GM18517 (cell line): ENCODE data around the gene HMOX1.
"Not testable (repeated sequence)": the region's sequence is repeated elsewhere in the genome, so short reads cannot be mapped to it uniquely, and the experiment has no call there.

ENCODE experiments used
- ATAC-seq: cut with Tn5 transposase; IDR thresholded peaks from one replicate; pipeline ENCODE4 v1.9.1; 2021; ENCODE audit warnings: mild to moderate bottlenecking, moderate library complexity; ENCODE audit not compliant: unreplicated experiment

The HMOX1 gene

DNA sequence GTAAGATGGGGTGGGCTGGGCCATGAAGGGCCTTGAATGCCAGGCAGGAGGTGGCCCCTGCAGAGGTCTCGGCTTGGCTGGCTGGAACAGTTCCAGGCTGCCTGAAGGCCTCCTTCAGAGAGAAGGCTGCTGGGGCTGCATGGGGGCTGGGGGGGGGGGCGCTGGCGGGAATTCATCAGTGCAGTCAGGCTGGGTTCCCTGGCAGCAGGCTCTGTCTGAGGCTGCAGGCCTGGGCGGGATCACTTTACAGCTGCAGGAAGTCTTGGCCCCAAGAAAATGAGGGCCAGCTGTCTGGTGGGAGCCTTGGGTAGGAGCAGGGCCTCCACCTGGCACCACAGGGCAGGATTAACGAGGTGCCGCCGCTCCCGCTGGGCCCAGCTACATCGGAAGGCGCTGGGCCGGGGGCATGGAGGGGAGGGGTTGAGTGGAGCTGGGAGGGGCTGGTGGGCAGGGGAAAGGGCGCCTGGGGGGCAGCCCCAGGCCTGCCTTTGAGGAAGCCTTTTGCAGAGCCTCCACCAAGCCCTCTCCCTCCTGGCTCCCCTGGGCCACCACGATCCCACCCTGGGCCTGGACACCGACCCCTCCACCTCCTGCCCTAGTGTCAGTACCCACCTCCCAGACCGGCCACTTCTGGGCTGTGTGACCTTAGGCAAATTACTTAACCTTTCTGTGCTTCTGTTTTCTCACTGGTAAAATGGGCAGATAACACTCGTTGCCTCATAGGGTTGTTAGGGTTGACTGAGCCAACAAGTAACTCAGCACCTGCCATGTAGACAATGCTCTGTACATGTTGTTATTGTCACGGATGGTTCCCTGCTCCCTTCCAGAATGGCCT is 31.0 kb upstream of the HMOX1 start:
- no peak for ATAC-seq

DNA sequence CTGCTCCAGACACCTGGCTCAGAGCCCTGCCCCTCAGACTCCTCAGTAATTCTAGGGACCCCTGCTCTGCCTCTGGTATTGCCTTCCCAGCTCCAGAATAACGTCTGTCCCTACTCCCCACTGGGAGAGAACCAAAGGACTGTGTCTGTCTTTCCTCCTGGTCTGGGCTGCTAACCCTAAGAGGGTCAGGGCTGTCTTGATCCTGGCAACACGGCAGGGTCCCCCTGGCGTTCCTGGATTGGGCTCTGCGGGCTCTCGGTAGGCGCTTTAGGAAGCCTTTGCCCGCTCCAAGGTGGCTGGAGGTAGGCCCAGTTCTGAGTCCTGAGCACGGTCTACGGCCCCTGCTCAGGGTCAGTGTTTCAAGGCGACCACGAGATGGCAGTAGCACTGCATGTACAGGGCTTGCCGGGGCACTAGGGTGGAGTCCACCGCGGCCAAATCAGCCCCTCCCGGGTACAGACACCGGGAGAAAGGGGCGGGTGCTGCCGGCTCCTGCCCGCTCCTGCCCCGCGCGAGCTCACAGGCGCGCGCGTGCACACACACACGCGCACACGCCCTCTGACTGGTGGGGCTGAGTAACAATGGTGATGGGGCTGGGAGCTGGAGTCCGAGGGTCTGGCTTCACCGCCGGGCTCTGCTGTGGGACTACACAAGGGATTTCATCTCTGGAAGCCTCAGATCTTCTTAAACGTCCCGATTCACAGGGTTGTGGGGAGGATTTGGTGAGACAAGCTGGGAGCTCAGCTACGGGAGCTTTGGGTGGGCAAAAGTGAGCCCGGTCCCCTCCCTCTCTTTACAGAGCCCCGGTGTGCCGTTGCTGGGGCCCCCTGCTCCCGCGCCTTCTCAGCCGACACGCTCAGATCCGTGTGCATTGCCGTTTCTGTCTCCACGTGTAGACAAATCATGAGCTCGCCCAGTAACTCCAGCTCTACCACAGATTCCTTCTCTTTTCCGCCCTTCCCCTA is 30.1 kb upstream of the HMOX1 start:
- ATAC-seq, result peak; percentile 72

DNA sequence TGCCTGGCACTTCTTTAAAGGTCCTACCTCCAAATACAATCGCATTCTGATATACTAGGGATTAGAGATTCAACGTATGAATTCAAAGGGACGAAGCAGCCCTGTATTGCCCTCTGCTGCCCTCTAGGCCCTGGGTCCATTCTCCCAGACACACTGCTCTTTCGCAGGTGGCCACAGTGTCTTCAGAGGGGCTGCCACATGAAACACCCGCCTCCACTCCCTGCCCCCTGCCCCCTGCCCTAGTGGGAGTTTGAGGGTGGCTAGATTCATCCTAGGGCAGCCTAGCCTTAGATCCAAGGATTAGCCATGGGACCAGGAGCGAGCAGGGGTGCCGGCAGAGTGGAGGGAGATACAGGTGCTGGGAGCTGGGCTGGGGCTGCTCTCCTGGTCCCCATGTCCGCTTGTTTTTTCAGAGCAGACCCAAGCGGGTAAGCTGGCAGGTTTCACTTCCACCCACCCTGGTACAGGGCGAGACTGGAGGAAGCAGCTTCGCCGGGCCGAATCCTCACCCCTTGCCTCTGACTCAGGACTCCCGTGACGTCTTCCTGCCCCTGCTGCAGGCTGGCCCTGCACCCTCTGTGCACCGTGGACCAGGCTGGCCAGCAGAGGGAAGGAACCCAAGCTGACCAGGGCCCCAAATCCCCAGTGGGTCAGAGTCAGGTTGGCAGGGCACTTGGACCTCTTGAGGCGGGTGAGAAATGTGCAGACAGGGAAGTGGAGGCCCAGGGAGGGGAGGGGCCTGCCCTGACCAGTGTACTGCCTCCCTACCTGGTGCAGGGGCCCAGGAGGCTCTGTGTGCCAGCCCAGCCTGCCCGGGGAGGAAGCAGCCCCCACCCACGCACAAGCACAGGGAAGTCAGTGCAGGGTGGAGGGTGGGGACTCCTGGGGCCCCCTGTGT is 28.4 kb upstream of the HMOX1 start:
- no peak for ATAC-seq

DNA sequence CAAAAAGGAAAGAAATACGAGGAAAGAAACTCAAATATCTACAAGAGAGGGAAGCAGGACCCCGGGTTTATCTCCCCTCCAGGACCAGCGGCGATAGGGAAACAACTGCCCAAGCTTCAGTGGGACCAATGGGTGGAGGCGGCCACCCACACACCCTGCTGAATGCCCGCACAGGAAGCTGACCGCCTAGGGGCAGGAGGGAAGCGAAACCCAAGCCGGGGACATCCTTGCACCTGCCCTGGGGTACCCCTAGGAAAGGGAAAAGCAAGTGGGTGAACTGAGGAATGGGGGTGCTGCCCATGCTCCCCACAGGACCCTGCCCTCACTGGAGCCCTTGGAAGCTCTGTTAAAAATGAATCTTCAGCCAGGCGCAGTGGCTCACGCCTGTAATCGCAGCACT is 27.6 kb upstream of the HMOX1 start:
- no peak for ATAC-seq

DNA sequence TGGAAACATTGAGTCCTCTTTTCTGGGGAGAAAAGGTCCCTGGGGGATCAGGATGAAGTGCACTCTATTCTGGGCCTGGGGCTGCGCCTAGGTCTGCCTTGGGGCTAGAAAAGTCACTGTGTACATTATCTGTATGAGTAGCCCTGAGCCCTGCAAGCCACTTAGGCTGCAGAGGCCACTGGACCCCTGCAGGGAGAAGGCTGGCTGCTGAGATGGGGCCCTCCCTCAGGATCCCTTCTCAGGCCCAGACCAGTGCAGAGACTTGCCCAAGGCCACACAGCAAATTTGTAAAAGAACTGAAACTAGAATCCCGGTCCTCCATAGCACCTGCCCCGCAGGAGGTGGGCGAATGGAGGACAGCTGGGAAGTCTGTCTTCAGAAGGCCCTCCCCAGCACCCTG is 26.8 kb upstream of the HMOX1 start:
- no peak for ATAC-seq

DNA sequence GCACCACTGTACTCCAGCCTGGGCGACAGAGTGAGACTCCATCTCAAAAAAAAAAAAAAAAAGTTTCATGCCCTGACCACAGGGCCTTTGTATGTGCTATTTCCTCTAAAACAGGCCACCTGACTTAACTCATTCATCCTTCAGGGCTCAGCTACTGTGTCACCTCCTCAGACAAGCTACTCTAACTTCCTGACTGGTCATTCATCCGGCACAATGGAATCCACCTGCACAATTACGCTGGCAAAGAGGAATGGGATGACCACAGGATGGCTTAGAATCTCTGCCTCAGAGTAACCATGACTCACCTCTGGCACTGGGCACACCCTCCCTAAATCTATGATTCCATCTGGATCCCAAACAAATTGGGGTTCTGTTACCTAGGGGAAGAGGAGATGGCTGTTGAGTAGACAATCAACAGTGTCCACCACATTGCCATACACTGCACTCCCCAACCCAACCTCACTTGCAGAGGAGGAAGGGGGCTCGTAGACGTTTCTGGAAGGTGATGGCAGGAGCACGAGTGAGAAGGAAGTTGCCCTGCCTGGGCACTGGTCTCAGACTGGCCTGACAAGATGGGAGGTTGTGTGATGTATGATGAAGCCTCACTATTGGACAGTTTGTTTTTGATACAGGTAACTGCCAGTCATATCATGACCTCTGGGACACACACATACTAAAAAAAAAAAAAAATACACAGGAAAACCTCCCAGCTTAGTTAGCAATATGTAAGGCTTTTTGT is 22.8 kb upstream of the HMOX1 start:
- no peak for ATAC-seq

DNA sequence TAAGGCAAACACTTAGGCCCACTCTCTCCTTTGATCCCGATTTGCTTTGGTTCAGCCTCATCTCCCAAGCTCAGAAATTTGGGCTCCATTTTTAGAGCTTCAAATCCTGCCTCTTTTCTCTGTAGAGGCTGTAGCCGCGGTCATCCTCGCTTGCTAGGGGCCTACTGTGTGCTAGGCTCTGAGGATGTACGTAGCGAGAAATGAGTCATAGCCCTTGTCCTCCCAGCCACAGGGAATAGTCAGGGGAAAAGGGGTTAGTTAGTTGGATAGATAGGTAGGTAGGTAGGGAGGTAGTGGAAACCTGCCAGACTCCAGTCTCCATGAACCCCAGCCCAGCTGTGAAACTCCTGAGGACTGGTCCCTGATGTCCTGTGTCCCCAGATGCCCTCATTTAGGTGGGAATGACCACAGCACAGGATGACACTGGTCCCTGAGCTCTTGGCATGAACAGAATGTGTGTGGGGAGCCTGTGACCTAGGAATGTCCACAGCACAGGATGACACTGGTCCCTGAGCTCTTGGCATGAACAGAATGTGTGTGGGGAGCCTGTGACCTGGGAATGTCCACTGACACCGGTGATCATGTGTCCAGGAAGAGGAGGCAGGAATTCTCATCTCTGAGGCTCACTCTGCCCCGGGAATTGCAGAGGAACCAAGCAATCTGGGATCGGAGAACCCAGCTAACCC is 21.4 kb upstream of the HMOX1 start:
- no peak for ATAC-seq

DNA sequence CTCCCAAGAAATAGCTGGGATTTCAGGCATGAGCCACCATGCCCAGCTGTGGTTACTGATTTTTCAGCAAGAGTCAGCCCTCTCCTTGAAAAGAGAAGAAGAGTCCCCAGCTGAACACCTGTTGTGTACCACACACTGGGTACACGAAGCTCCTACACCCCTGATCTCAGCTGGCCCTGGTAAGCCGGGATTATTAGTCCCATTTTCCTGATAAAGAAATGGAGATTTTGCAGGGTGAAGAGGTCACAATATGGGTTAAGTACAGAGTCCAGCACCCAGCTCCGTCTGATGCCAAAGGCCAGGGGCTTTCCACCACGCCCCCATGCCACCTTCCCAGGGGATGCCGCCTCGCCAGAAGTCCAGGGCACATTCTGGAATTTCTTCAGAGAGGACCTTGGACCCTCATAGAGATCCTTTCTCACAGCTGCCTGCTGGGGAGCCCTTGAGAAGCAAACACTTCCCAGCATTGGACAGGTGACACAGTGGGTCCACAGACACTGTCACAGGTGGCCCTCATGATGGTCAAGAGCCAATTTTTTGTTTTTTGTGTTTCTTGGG is 19.8 kb upstream of the HMOX1 start:
- no peak for ATAC-seq

DNA sequence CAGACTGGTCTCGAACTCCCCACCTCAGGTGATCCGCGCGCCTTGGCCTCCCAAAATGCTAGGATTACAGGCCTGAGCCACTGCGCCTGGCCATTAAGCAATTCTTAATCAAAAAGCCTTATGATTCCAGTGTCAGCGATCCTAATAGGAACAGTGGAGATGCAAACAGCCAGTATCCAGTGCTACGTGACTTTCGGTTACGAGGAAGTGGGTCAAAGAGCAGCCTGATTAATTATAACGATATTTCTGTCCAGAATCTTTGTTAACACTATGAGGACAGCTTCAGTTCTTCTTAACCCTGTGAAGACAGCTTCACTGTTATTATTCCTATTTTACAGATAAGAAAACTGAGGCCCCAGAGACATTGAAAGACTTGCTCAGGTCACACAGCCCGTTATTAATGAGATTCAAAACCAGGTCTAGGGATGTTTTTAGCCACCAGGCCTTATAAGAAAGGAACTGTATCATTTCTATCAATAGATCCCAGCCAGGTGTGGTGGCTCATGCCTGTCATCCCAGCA is 17.3 kb upstream of the HMOX1 start:
- ATAC-seq, result no peak

DNA sequence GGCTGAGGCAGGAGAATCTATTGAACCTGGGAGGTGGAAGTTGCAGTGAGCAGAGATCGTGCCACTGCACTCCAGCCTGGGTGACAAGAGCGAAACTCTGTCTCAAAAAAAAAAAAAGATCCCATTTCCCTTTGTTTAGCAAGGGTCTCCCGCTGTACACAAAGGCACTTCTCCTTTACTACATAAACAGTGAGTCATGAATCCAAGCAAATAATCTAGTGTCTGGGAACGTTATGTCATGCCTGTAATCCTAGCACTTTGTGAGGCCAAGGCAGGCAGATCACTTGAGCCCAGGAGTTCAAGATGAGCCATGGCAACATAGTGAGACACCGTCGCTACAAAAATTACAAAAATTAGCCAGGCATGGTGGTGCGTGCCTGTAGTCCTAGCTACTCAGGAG is 16.7 kb upstream of the HMOX1 start:
- not testable (repeated sequence) for ATAC-seq

DNA sequence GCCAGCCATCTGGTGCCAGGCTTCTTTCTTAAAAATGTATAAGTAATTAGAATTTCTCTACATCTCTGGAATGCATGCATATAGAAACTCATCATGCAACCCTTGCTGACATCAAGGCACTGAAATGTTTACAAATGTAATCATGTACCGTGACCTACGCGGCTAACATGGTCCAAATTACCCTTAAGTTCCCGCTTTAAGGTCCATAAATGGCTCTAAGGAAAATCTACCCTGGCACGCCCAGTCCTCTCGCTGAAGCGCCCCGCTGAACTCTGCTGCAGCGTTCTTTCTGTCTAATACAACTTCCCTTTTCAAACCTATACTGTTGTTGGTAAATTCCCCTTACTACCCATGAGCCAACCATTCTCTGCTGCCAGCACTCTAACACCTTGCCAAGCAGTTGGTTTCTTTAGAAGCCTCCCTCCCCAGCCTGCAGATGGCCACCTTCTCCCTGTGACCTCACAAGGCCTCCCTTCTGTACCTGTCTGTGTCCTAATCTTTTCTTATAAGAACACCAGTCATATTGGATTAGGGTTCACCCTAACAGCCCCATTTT is 13.5 kb upstream of the HMOX1 start:
- no peak for ATAC-seq

DNA sequence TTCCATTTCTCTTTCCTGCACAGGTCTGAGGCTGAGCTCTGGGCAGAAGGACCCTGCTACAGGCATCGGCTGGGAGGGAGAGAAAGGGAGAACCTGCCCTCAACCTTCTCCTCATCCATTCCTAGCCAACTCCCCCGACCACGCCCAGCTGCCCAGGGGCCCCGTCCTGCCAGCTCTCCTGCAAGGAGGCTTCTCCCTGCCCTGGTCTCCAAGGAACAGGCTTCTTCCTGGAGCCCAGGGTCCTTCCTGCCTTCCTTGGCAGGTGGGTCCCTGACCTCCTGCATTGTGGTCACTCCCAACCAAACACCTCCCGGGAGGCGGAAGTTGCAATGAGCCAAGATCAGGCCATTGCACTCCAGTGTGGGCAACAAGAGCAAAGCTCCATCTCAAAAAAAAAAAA is 12.5 kb upstream of the HMOX1 start:
- no peak for ATAC-seq

DNA sequence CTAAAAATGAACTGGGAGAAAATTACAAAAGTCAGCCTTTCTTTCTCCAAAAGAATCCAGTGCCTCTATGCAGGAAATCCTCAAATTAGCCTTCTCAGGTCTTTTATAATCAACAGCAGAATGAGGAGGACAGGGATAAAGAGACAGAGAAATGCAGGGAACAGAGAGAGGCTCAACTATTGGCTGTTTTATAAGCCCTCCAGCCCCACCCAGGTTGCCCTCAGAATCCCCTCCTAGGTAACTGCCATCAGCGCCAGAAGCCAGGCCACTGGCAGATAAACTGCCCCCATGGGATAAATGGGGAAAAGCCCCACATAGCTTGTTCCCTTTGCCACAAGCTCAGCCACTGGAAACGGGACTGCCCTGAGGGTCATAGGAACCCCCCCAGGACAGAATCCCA is 10.9 kb upstream of the HMOX1 start:
- no peak for ATAC-seq

DNA sequence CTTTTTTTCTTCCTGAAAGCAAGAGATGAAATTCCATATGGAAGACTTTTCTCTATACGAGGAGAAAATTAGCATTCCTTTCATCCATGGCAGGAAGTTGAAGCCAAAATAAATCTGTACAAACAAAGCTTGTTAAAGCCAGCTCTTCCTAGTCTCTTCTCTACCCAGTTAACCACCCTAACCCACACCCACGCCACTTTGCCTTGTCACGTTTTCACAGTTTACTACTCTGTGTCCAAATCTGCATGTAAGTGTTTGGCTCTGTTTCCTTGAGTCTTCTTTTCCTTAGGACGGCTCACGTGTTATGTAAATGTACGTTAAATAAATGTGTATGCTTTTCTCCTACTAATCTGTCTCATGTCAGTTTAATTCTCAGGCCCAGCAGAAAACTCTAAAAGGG is 7.1 kb upstream of the HMOX1 start:
- ATAC-seq, result no peak

DNA sequence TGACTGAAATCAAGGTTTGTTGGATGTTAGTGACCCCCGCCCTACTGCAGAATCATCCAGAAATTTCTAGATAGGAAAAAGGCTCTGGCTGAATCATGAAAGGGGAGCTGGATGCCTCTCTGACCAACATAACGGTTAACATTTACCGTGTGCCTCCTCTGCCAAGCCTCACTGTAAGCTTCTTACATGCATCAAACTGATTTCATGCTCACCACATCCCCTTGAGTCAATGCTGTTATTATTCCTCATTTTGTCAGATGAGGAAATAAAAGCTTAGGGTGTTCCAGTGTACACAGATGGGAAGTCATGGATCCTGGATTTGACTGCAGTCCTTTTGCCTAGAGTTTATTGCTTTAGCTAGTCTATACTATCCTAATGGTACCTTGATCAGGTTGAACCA is 5.9 kb upstream of the HMOX1 start:
- no peak for ATAC-seq

DNA sequence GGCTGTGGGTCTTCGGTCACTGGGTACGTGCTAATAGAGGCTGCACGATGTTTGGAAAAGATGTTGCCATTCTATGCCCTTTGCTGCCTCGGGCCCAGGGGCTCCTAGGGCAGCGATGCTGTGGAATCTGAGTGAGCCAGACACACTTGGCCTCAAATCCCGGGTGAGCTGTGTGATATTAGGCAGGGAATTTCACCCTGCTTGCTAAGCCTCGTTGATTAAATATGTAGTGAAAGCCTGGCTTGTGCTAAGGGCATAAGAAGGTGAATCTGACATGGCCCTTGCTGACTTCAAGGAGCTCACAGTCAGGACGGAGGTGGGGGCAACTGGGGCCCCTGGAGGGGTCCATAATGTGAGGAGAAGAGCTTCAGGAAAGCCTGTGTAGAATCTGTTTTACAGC is 5.4 kb upstream of the HMOX1 start:
- no peak for ATAC-seq

DNA sequence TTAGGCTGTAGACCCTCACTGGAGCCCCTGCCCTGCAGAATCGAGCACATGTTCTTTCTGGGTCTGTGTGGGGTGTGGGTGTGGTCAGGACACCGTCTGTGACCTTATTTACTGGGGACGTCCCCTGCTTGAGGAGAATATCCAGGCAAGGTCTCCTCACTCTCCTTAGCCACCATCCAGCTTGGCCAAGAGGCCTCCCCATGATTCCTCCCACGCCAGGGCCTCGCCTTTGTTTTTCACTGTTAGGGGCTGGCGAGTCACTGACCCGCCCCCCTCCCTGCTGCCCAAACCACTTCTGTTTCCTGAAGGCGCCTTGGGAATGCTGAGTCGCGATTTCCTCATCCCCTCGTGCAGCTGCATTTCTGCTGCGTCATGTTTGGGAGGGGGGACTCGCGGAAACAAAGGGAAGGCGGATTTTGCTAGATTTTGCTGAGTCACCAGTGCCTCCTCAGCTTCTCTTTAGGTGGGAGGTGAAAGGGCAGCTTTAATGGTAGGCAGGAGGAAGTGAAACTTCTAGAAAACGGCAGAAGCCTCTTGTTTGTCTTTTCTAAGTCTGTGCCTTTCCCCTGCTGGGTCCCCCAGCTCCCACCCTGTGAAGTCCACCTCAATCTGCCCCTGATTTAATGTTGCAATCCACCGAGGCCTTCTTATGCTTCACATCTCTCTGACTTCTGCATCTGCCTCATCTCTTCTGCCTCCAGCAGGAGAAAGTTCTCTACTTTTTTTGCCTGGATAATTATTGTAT is 4.0 kb upstream of the HMOX1 start:
- ATAC-seq, result peak; percentile 69

DNA sequence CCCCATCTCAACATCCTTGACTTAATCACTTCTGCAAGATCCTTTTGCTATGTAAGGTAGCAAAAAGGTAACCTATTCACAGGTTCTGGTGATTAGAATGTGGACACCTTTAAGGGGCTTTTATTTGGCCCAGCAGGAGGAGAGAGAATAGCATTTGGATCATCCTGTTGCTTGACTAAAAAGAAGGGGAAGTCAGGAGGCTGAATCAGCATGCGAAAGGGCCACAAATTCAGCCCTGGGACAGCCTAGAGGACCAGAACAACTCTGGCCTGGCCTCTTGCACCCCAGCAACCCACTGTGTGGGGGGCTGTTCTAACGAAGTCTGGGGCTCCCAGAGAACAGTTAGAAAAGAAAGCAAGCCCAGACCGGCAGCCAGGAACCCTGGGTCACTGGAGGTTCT is 3.2 kb upstream of the HMOX1 start:
- no peak for ATAC-seq
